Dedifferentiated amniotic fluid mesenchymal stem cell (primary cell): Measurements from ENCODE around the gene PDZRN3.
A peak's percentile ranks its signal among the peaks of the same experiment; 100 is the strongest.

ENCODE experiments used
- DNase-seq: peaks from one replicate; pipeline ENCODE4 v3.0.0-alpha.2; 2016; ENCODE audit errors: extremely low spot score

Gene PDZRN3

GRCh38 chr3:73622091-73622805 lies 2.5 kb downstream of the PDZRN3 start:
- DNase-seq: peak; percentile 47

GRCh38 chr3:73621388-73621787 lies 3.4 kb downstream of the PDZRN3 start:
- DNase-seq: no peak

DNA sequence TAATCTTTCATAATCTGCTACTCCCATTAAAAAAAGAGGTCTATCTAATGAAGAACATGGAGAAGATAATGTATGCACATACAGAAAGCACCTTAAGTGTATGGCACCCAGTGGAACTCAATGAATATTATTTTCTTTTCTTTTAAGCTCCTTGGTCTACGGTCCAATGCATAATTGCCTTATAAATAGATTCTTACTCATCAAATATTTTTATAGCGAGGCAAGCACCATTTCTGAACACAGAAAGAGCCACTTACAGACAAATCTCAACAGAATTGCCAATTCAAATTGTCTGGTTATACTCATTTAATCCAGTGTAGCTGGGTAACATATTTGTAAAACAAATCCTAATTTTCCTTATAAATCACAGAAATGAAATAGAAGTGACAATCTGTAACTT lies 6.3 kb downstream of the PDZRN3 start:
- DNase-seq: no peak

DNA sequence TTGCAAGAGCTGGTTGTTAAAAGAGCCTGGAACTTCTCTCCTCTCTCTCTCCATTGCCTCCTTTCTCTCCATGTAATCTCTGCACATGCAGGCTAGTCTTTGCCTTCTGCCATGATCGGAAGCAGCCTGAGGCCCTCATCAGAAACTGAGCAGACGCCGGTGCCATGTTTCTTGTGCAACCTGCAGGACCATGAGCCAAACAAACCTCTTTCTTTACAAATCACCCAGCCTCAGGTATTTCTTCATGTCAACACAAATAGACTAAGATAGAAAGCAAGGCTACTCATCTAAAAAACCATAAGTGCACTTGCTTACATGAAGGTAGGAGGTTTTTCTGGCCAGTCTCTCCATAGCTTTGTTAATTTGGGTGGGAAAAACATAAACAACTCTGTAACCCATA lies 8.7 kb downstream of the PDZRN3 start:
- DNase-seq: no peak

DNA sequence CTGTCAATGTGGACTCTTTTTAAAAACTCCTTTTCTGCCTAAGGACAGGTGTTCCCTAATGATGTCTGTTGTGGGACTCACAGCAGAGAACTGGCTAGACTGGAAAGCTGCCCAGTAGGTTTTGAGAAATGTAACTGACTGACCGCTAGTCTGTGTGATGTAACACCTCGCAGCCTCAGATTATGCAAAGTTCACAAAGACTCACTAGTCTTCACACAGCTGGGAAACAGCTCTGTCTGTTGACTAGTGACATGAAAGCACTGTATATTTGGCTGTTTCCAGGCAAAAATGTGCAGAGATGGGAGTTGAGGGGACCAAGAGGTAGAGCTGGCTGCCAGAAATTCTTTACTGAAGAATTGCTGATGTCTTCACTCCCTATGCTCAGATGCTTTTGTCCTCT lies 10.3 kb downstream of the PDZRN3 start:
- DNase-seq: no peak

DNA sequence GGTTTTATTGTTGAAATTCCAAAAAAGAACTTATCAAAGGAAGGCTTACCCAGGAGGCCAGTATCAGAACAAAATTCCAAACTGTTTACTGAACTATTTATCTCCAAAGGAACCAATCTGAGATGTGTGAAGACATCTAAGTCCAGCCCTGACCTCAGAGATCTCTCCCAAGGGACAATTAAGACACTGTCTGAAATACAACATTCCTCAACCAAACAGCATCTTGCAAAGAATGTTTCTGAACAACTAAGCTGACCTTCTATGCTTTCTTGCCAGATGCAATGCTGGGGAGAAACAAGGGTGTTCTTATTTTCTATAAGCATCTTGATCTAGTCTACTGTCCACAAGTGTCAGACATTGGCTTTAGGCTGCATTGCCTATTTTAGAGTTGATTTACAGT lies 13.6 kb downstream of the PDZRN3 start:
- no peak for DNase-seq

DNA sequence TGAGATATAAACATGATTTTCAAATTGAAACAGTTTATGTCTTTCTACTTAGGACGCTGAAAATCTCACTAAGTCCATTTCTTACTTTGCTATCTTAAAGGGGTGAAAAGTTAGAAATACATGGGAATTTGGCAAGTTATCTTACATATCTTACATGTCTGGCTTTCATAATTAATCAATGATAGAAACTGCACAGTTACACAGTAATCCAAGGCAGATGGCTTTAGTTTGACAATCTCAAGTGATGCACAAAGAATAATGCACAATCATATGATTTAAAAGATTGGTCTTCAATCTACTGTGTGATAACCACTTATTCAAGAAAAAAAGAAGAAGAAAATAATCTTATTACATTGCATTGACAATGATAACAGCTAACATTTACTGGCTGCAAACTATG lies 14.2 kb downstream of the PDZRN3 start:
- no peak for DNase-seq

DNA sequence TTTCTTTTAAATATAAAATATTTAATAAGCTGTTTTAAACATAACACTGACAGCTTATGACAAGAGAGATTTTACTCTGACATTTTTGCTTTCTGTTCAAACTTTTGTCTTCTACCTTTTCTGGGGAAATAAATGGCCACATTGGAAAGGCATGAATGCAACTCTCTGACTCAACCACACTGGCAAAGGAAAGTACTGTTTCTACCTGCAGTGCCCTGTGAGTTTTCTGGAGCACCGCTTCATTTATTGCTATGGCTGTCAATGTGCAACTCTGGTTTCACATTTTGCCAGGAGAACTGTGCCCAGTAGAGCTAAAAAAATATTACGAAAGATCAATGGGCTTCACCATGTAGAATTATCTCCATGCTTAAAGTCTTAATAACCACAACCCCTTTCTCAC lies 15.1 kb downstream of the PDZRN3 start:
- no peak for DNase-seq

DNA sequence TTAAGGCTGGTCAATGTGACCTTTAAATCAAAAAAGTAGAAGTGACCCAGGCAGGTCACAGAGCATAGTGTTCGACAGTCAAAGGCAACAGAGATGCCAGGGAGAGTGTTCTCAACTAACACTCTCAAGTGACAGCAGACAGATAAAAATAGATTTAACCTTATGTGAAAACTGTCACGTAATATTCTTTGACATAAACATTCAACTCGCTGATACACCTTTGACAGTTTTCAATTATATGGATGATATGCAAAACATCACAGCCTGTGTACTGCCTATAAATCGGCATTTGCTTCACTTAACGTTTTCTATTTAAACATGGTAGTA lies 15.5 kb downstream of the PDZRN3 start:
- DNase-seq: no peak

DNA sequence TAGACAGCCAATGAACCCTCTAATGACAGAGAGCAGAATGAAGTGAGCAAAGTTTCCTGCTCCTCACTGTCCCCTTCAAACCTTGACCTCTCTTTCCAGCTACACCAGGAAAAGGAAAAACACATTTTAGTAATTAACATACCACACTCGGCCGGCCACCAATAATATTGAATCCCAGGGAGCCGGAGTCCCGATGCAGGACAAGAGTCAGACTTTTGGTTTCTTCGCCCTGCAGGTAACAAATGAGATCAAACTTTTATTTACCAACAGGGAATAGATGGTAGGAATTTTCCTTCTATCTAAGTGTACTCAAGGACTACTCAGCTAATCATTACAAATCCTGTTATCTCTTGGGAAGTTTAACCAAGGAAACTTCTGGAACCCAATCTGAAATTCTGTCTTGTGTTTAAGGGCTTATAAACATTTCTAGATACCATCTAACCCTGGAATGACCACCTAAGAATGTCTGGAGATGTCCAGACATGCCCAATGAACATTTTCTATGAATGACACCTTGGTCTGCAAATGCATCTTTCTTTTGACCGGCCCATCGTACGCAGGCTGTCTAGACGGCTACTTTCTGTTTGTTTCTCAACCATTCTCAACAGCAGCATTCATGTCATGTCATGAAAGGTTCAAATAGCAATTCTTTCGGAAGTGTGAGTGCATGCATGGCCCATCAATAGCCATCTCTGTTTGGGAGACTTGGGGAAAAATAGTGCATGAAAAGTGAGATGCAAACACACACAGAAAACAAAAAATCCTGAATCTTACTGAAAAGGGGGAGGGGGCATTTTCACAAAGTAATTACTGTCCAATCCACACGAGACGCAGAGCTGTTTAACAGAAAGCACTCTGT lies 16.1 kb downstream of the PDZRN3 start:
- DNase-seq: no peak

GRCh38 chr3:73605861-73606260 lies 18.9 kb downstream of the PDZRN3 start:
- no peak for DNase-seq

DNA sequence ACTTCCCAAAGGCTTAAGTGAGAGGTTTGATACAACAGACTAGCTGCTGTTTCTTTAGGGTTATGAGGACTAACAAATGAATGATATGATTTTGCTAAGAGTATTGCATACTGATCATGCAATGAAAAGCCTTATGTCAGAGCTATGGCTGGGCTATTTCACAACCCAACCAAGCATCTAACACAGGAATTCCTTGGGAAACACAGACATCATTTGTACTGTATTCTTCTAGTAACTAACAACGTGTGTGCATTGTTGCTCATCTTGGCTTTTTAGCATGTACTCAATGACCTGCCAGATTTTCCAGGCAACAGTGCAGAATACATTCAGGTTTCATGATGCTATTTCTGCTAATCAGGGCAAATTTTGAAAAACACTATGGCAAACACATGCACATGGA lies 19.3 kb downstream of the PDZRN3 start:
- peak; percentile 83 for DNase-seq

DNA sequence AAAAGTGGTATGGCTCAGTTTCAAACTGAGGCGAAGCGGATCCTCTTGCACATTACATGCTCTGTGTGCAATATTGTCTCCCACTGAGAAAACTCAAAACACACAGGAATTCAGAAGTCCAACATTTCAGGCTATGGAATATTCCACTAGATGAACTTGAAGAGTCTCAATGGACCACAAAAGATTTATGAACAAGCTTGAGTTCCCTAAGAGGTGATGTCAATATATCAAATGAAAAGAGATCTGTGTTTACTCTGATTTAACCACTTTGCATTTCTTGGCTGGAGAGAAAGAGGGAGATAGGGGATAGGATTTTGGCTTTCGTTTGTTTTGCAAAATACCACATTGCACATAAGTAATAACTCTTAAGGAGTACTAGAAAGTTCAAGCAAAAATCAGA lies 20.3 kb downstream of the PDZRN3 start:
- DNase-seq: peak; percentile 69

- peak; percentile 52 for DNase-seq
Observed at GRCh38 chr3:73603762-73604171, 21.0 kb downstream of the PDZRN3 start.

GRCh38 chr3:73602170-73602569 lies 22.6 kb downstream of the PDZRN3 start:
- peak; percentile 73 for DNase-seq

GRCh38 chr3:73601481-73601880 lies 23.3 kb downstream of the PDZRN3 start:
- DNase-seq: no peak

GRCh38 chr3:73601011-73601410 lies 23.7 kb downstream of the PDZRN3 start:
- DNase-seq: no peak

DNA sequence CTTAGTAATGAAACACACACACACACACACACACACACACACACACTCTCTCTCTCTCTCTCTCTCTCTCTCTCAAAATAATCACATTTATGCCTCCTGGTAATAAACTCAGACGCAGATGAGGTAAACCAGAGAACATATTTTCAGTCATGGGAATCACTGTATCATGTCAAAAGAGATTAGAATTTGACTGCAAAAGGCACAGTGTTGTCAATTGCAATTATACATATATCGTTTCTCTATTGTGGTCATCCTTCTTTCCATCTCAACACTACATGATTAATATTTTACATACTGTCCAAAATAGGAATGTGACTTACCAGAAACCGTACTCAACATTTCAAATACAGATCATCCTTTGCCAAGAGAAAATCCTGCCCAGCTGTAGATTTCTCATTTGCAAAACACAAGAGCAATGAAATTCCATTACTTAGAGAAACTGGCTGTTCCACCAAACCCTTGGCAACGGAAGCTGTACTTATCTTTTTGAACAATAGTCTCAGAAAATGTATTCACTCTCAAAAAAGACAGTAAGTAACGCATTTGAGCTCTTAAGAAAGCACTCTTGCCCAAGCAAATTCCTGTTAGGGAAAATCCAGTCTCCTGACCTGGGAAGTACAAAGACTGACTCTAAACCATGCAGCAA lies 24.3 kb downstream of the PDZRN3 start:
- DNase-seq: peak; percentile 88

DNA sequence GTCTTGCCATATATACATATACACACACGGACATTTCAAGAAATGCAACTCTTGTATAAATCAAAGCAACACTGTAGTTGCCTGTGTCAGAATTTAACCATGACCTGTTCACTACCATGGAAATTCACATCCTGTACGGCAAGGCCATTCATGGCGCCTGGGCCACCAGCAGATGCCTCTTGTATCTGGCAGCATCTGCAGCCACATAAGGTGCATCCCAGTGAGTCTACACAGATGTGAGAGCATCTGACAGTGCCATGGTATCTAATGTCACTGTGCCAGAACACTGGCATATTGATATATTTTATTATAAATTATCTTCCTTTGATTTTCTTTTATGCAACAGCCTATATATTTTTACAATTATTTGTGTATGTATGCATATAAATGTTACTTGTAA lies 25.1 kb downstream of the PDZRN3 start:
- DNase-seq: no peak

GRCh38 chr3:73597476-73597875 lies 27.3 kb downstream of the PDZRN3 start:
- DNase-seq: peak; percentile 45

- DNase-seq: no peak
Observed at GRCh38 chr3:73592154-73593144, 32.3 kb downstream of the PDZRN3 start.
